Activated CD4-positive, alpha-beta T cell treated with anti-CD3 and anti-CD28 coated beads, Interleukin-2, amount 50 U/mL, for 16 hours (primary cell): ENCODE measurements around the gene SYNJ1.
"Not testable (repeated sequence)": the region's sequence is repeated elsewhere in the genome, so short reads cannot be mapped to it uniquely, and the experiment has no call there.

ENCODE experiments used
- DNase-seq: peaks from one replicate; pipeline ENCODE4 v3.0.0-alpha.2; 2020

SYNJ1 gene

GRCh38 chr21:32736083-32736482 is 8.3 kb upstream of the SYNJ1 start:
- not testable (repeated sequence) for DNase-seq

- DNase-seq: no peak
Observed at GRCh38 chr21:32735524-32735923, 7.7 kb upstream of the SYNJ1 start.

- DNase-seq: peak; percentile 24
Observed at GRCh38 chr21:32733990-32734613, 6.3 kb upstream of the SYNJ1 start.

- peak; percentile 5 for DNase-seq
Observed at GRCh38 chr21:32733356-32733755, 5.5 kb upstream of the SYNJ1 start.

- no peak for DNase-seq
Observed at GRCh38 chr21:32732544-32732943, 4.7 kb upstream of the SYNJ1 start.

- DNase-seq: no peak
Observed at GRCh38 chr21:32728848-32729247, 1.0 kb upstream of the SYNJ1 start.

- no peak for DNase-seq
Observed at GRCh38 chr21:32728456-32728839, 635 bp upstream of the SYNJ1 start.

GRCh38 chr21:32726839-32727686 is 750 bp downstream of the SYNJ1 start:
- peak; percentile 14 for DNase-seq

GRCh38 chr21:32719085-32719484 is 8.7 kb downstream of the SYNJ1 start:
- no peak for DNase-seq

- DNase-seq: no peak
Observed at GRCh38 chr21:32717851-32718316, 9.9 kb downstream of the SYNJ1 start.

- DNase-seq: no peak
Observed at GRCh38 chr21:32716486-32716885, 11.3 kb downstream of the SYNJ1 start.

GRCh38 chr21:32713726-32714125 is 14.1 kb downstream of the SYNJ1 start:
- no peak for DNase-seq

GRCh38 chr21:32712641-32713040 is 15.2 kb downstream of the SYNJ1 start:
- no peak for DNase-seq

- no peak for DNase-seq
Observed at GRCh38 chr21:32712043-32712442, 15.8 kb downstream of the SYNJ1 start.

- no peak for DNase-seq
Observed at GRCh38 chr21:32710987-32711386, 16.8 kb downstream of the SYNJ1 start.

GRCh38 chr21:32710069-32710784 is 17.6 kb downstream of the SYNJ1 start:
- no peak for DNase-seq

- DNase-seq: no peak
Observed at GRCh38 chr21:32708069-32708468, 19.7 kb downstream of the SYNJ1 start.

- no peak for DNase-seq
Observed at GRCh38 chr21:32705901-32706300, 21.9 kb downstream of the SYNJ1 start.

- no peak for DNase-seq
Observed at GRCh38 chr21:32705139-32705538, 22.7 kb downstream of the SYNJ1 start.

GRCh38 chr21:32702702-32703101 is 25.1 kb downstream of the SYNJ1 start:
- no peak for DNase-seq

GRCh38 chr21:32698971-32699693 is 28.7 kb downstream of the SYNJ1 start:
- no peak for DNase-seq

GRCh38 chr21:32698286-32698685 is 29.5 kb downstream of the SYNJ1 start:
- no peak for DNase-seq

- DNase-seq: not testable (repeated sequence)
Observed at GRCh38 chr21:32695482-32695881, 32.3 kb downstream of the SYNJ1 start.
